Measurements from ENCODE around the gene ARMH3.
A peak's percentile ranks its signal among the peaks of the same experiment; 100 is the strongest.
"Not testable (repeated sequence)": the region's sequence is repeated elsewhere in the genome, so short reads cannot be mapped to it uniquely, and the experiment has no call there.

The ARMH3 gene

DNA sequence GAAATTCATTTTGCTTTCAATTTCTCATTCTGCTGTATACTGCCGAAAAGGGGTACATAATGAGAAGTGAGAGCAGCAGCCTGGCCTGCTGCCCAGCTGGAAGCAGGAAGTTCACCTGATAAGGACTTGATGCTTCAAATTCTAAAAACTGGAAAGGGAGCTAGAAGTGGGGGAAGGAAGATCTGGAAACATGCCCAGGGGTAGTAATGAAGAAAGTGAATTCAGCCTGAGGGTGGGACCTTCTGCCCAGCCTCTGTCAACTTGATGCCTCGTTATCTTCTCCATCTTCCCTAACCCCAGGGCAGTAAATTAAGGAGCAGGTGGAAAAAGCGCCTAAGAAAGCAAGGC, 69.4 kb downstream of the ARMH3 start:
- DNase-seq (ENCODE audit: low spot score): peak; percentile 21

DNA sequence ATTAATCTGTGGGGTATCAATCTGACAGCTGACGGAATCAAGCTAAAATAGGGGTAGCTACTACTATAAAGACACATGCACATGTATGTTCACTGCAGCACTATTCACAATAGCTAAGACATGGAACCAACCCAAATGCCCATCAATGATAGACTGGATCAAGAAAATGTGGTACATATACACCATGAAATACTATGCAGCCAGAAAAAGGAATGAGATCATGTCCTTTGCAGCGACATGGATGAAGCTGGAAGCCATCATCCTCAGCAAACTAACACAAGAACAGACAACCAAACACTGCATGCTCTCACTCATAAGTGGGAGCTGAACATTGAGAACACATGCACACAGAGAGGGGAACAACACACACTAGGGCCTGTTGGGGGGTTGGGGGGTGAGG, 75.3 kb downstream of the ARMH3 start:
- not testable (repeated sequence) for DNase-seq (ENCODE audit: low spot score)

- no peak for DNase-seq (ENCODE audit: low spot score)
These were observed 81.6 kb downstream of the ARMH3 start for GRCh38 chr10:101974091-101974971.

GRCh38 chr10:101972761-101973160, 83.2 kb downstream of the ARMH3 start:
- no peak for DNase-seq (ENCODE audit: low spot score)

- DNase-seq (ENCODE audit: low spot score): no peak
These were observed 86.5 kb downstream of the ARMH3 start for GRCh38 chr10:101969412-101969922.

- DNase-seq (ENCODE audit: low spot score): peak; percentile 38
These were observed 87.0 kb downstream of the ARMH3 start for GRCh38 chr10:101968940-101969321.

- DNase-seq (ENCODE audit: low spot score): no peak
These were observed 87.6 kb downstream of the ARMH3 start for GRCh38 chr10:101968286-101968939.

DNA sequence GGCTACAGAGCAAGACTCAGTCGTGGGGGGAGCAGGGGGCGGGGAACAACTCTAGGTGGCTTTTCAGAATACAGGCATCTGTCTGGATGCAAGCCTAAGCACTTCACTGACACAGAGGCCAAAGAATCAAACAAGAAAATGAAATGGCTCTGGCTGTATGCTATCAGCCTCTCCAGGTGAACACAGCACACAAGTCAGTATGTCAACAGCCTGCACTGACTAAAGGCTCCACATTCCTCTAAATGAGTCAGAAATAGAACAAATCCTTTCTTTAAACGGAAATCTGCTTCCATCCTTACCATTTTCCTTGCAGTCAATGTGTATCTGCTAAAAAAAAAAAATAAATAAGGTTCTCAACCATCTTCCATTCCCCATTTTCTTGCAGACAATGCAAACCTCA, 88.3 kb downstream of the ARMH3 start:
- DNase-seq (ENCODE audit: low spot score): no peak

DNA sequence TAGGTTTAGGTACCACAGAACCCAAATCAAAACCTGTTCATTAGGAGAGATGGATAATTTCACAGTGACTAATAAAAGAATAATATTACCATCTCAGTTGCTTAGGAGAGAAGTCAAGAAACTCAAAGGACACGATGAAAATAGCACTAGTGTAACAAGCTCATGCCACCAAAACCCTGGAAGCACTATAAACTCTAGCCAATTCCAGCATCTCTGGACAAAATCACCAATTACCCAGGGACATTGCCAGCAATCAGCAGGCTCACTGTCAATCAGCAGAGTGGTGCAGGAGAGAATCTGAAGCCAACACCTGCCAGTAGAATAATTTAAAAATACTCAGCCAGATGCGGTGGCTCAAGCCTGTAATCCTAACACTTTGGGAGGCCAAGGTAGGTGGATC, 88.9 kb downstream of the ARMH3 start:
- DNase-seq (ENCODE audit: low spot score): no peak

DNA sequence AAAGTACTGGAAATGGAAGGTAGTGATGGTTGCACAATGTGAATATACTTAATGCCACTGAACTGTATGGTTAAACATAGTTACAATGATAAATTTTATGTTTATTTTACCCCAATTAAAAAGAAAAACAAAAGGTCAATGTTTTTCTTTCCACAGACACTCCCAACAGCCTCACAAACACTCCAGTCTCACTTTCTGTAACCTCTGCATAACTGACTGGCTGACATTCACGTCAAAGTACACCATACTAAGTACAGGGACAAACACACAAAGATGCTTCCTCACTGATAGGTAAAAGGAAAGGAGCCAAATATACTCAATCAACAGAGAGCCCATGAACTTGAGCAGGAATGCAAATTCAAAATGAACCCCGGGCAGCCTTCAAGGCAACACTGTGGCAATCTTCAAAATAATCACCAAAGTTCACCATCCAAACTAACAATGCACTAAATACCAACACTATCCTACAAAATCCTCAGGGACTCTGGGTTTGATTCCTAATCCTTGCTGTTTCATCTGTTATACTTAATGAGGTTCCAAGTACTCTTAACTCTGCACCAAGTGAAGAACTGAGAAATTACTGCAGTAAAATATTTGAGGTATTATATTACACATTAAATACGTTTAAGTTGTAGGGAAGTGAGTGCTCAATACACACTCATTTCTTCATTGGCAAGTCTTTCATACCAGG, 90.8 kb downstream of the ARMH3 start:
- no peak for DNase-seq (ENCODE audit: low spot score)

DNA sequence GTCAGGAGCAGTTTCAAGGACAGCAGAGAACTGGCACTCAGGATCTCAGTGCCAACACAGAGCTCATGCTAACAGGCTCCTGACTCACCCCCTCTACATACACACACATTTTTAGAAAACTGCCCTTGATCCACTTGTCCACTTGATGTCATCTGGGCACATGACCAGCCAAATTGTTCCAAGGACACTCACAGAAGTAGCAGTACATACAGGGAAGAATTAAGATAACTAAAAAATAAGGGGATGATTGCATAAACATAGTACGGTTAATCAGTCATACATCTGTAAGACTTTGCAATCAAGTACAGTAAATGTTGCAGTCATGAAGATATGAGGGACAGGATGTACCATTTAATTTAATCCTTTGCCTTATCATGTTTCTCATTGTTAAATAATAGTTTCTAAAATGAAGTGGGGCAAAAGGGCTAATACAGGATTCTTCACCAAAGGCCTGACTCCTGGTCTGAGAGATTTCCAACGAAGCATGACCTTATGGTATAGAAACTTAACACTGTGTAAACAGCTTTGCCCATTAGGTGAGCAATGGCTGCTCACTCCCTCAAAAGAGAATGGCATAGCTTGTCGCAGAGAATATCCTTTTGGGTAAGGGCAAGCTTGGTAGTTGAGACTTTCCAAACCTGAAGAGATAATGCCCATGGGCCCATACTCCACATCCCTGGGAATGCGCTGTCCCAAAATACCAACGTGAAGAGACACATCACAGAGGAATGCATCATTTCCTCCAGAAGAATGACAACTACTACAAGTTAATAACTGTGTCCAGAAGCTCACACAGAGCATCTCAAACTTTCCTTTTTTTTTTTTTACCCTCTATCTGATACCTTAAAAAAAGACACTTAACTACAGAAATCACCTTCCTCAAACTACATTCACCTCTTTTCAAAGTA, 94.1 kb downstream of the ARMH3 start:
- DNase-seq (ENCODE audit: low spot score): no peak

DNA sequence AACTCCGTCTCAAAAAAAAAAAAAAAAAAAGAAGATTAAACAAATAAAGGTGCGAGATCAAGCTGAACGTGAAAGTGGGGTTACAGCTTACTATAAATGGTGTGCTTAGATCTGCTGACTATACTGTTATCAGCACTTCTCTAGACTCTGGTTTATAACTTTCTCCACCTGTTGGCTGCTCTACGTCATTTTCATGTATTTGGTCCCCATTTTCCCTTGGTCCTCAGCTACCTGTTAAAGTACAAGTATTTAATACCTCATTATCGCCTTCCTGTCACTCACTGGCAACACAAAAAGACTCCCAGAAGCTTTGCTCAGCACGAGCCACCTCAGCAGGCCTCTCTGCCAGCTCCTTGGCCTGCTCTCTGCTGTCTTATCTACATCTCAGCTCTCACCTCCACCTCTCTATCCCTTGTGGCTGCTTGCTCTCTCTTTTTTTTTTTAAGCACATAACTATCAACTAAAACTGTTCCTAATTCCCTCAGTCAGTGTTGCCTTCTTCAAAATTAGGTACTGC, 95.0 kb downstream of the ARMH3 start:
- DNase-seq (ENCODE audit: low spot score): no peak

DNA sequence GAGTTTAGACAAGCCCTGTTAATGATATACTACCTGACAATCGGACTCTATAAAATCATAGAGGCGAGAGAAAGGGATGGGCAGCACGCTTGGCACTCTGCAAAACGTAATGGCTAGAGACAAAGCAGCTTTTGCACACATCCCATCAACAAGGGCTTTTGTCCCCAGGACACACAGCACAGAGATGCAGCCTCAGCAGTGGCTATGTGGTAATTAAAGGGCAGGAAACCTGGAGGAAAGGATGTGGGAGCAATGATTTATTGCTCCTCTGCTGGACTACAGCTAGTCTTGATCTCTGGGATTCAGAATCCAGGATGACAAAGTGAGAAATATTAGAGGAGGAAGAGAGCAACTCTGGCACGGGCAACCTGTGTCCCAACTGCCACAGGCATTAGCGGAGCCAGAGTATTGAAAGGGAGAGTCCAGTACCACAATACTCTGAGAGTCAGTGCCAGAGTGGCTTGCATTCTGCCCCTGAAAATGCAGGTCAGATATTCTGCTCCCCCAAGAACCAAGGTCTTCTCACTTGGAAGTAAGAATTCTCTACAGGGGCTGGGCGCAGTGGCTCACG, 96.5 kb downstream of the ARMH3 start:
- no peak for DNase-seq (ENCODE audit: low spot score)

DNA sequence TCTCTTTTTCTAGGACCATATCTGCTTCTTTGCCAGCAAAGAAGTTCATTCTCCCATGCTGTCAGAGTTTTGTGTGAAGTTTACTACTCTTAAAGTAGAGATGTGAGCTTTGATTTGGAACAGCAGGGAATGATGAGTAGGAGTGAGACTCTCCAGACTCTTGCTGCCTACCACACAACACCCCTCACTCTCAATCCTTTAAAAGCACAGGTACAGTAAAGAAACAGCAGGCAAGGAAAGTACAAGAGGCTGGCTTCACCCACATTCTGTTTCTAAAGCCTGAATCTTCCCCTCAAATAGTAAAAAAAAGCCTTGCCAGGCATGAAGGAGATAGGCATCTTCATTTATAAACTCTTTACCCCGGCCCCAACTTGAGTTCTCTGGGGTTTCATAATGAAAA, 97.3 kb downstream of the ARMH3 start:
- no peak for DNase-seq (ENCODE audit: low spot score)

DNA sequence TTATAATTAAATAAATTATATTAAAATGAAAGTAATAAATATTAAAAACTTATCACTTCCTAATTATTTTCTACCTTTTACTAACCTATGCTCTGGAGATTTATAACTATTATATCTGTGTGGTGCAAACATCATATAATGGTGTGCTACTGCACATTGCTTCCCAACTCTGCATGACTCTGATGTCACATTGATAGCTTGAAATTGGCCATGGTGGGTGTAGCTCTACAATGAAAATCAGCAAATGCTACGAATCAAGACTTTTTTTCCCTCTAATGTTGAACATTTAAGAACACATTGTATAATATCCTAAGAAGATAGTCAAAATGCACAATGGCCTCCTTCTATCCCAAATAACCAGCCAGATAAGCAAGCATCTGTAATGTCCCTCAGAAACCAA, 99.1 kb downstream of the ARMH3 start:
- DNase-seq (ENCODE audit: low spot score): no peak

DNA sequence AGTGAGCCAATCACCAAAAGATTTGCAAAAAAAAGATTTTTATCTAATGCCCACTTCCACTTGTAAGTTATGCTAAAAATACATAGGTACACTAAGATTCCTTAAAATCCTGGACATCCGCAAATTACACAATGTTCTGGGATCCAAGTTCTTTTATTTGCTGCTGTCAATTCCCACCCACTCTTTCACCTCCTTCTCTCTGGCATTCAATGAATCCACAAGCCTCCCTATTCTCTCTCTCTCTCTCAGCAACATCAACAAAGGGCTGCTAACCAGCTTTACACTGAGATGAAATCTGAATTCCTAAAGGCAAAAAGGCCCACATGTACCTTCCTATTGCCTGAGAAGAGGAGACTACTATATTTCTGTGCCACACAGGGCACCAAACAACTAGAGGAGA, 99.9 kb downstream of the ARMH3 start:
- DNase-seq (ENCODE audit: low spot score): no peak

DNA sequence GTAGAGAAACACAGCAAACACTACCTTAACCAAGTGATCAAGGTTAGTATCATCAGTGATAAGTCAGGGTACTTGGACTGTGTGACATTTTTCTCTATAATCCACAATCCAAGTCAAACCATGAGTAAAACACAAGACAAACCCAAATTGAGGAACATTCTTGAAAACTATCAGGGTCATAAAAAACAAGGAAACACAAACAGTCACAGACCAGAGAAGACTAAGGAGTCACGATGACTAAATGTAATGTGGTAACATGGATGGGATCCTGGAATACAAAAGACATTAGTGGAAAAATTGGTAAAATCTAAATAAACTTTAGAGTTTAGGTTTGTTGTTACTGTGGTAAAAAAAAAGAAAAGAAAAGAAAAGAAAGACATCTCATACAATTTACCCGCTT, 103.8 kb downstream of the ARMH3 start:
- no peak for DNase-seq (ENCODE audit: low spot score)

- no peak for DNase-seq (ENCODE audit: low spot score)
These were observed 105.8 kb downstream of the ARMH3 start for GRCh38 chr10:101950213-101950612.

DNA sequence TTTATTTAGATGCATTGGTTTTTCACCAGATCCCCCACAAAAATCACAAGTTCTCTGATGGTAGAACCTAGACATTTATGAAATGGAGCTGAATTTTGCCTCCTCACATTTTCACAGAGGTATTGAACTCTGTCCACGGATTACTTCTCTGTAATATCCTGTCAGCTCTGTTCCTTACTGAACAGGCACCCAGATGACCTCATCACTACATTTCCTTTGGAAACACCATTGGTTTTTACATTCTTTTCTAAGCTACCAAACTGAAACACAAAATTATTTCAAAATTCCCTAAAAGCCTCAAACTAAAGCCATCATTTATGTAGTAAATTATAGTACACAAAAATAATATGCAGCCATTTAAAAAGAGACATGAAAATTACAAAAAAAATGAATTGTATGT, 114.1 kb downstream of the ARMH3 start:
- DNase-seq (ENCODE audit: low spot score): no peak

GRCh38 chr10:101940916-101941315, 115.1 kb downstream of the ARMH3 start:
- DNase-seq (ENCODE audit: low spot score): no peak

GRCh38 chr10:101939729-101940128, 116.2 kb downstream of the ARMH3 start:
- DNase-seq (ENCODE audit: low spot score): no peak
